ENCODE measurements around the gene XPR1. TPM values are rescaled to one million over a fixed set of nuclear protein-coding genes. Genes with fewer than 3 reads are reported as not detected.

Gene XPR1
- total RNA-seq, 4 donors from 2014 or later = 7.8 to 119 (median 75.3) TPM

DNA sequence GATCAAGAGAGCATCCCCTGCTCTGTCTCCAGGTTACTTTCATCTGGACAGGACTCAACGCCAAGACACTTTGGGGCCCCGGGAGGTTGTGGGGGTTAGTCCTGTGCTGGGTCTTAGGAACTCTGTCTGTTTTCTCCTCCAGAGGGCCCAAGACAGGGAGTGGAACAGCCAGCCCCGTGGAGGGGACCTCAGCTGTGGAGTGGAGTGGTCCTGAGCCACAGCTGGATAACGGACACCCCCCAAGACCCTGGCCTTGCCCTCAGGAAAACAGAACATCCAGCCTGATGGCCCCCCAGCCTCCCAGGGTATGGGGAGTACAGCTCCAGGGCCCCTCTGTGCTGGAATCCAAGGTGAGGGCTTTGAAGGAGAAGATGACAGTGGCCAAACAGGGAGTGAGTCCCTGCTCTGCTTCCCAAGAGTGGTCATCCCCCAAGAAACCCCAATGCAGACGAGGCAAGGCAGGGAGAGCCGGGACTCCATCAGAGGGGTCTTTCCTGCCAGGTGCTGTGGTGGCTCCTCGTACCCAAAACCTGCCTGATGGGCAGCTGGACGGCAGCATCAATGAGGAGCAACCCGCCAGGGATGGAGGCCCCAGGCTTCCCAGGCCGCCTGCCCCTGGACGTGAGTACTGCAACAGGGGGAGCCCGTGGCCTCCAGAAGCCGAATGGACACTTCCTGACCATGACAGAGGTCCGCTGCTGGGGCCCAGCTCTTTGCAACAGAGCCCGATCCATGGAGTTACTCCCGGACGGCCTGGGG, 284.4 kb downstream of the XPR1 start:
- H3K27me3 ChIP-seq = peaks cover 20% of the 10 kb centered on the region
- intact Hi-C loops (cut with DNase I; ENCODE audit: low total_unique reads) = no loop called here
- WGBS, 2 donors (ENCODE audit: low coverage in 1 of 2) = 85% methylated on average over 13 of the region's 17 CpGs; no CpG with 5 or more reads in 1 of the 2 donors
- peaks cover 3 to 15% (median 5%) of the 10 kb centered on the region in 4 donors for H3K4me1 ChIP-seq
- TF ChIP-seq POLR2AphosphoS5 (IDR thresholded peaks at IDR 0.05) (no peak), POLR2A (IDR thresholded peaks at IDR 0.05) (no peak), EP300 (IDR thresholded peaks at IDR 0.05; ENCODE audit: low read depth) (no peak)
- TF ChIP-seq, protein P1, sequence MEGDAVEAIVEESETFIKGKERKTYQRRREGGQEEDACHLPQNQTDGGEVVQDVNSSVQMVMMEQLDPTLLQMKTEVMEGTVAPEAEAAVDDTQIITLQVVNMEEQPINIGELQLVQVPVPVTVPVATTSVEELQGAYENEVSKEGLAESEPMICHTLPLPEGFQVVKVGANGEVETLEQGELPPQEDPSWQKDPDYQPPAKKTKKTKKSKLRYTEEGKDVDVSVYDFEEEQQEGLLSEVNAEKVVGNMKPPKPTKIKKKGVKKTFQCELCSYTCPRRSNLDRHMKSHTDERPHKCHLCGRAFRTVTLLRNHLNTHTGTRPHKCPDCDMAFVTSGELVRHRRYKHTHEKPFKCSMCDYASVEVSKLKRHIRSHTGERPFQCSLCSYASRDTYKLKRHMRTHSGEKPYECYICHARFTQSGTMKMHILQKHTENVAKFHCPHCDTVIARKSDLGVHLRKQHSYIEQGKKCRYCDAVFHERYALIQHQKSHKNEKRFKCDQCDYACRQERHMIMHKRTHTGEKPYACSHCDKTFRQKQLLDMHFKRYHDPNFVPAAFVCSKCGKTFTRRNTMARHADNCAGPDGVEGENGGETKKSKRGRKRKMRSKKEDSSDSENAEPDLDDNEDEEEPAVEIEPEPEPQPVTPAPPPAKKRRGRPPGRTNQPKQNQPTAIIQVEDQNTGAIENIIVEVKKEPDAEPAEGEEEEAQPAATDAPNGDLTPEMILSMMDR (IDR thresholded peaks at IDR 0.05) = no peak
- H3K9me3 ChIP-seq = no peaks in the 10 kb centered on the region
- in situ Hi-C loops (cut with MboI; ENCODE audit: low pct_ligation_motif_present in 1 of 4, low pct_unique_long_range_greater_than_20kb in 1 of 4, low sequenced_read_pairs in 3 of 4) = no loop called here
- no peak overlapping the region for H3K4me3 ChIP-seq
- DNase-seq = no peak
- H3K27ac ChIP-seq = no peak overlapping the region
- no peaks in the 10 kb centered on the region for H3K36me3 ChIP-seq

DNA sequence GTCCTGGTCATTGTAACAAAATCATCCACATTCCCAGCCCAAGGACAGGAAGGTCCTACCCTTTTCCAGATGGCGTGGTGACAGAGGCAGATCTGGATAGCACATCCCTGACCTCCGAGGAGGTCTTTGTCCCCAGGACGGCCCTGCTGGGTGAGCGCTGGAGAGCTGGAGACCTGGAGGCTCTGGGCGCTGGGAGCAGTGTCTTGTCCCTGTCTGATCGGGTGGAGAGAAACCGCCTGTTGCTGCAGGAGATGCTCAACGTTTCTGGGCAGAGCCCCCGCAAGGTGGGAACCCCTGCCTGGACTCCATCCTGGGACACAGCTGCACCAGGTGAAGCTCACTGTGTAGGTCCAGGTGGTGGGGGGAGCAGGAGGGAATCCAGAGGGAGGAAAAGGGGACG, 284.9 kb downstream of the XPR1 start:
- DNase-seq = no peak
- Histone ChIP-seq H3K4me3 (no peak overlapping the region), H3K4me1 (peaks cover under 1 to 10% (median 4%) of the 10 kb centered on the region in 4 donors), H3K9me3 (no peaks in the 10 kb centered on the region), H3K27me3 (peaks cover 20% of the 10 kb centered on the region), H3K36me3 (no peaks in the 10 kb centered on the region), H3K27ac (no peak overlapping the region)
- intact Hi-C loops (cut with DNase I; ENCODE audit: low total_unique reads) = no loop called here
- in situ Hi-C loops (cut with MboI; ENCODE audit: low pct_ligation_motif_present in 1 of 4, low pct_unique_long_range_greater_than_20kb in 1 of 4, low sequenced_read_pairs in 3 of 4) = no loop called here
- 82% methylated on average over 10 of the region's 10 CpGs; no CpG with 5 or more reads in 1 of the 2 donors for WGBS, 2 donors (ENCODE audit: low coverage in 1 of 2)
- TF ChIP-seq, protein P1 (IDR thresholded peaks at IDR 0.05) = no peak
- TF ChIP-seq POLR2AphosphoS5 (IDR thresholded peaks at IDR 0.05) = no peak
- no peak for TF ChIP-seq POLR2A (IDR thresholded peaks at IDR 0.05)
- no peak for TF ChIP-seq EP300 (IDR thresholded peaks at IDR 0.05; ENCODE audit: low read depth)

DNA sequence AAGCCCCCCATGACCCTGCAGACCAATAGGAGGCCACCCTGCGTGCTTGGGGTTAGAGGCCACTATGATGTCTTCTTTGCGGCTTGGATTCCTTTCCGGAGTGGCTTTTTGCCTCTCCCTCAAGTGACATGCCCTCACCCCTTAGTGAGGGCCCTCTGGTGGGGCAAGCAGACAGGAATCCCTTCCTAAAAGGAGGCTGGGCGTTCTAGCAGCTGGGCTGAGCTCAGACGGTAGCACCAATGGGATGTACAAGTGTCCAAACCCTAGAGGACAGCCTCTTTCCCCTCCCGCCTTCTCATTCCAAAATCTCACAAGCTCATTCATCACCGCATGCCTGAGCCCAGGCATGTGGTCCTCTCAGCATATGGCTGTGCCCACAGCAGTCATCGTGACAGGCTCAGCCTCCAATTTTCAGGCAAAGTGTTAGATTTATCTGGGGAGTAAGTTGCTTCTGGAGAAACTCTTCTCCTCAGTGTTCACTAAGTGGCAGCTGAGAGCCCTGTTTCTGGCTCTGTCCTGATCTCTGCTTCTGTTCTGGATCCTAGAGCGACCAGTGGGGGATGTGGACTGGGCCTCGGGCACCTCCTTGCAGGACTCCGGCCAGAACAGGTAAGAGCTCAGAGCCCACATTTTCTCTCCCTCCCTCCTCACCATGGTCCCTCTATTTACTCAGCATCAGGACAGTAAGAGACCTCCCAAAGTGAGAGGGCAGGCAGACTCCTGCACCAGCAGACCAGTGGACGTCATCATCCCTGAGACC, 285.7 kb downstream of the XPR1 start:
- peaks cover 0 to 2% (median 0%) of the 10 kb centered on the region in 4 donors for H3K4me1 ChIP-seq
- WGBS, 2 donors (ENCODE audit: low coverage in 1 of 2) = 80% methylated on average over 12 of the region's 12 CpGs; no CpG with 5 or more reads in 1 of the 2 donors
- no peak overlapping the region for H3K4me3 ChIP-seq
- no peak overlapping the region for H3K27ac ChIP-seq
- H3K9me3 ChIP-seq = no peaks in the 10 kb centered on the region
- intact Hi-C loops (cut with DNase I; ENCODE audit: low total_unique reads) (no loop called here), in situ Hi-C loops (cut with MboI; ENCODE audit: low pct_ligation_motif_present in 1 of 4, low pct_unique_long_range_greater_than_20kb in 1 of 4, low sequenced_read_pairs in 3 of 4) (no loop called here)
- DNase-seq = no peak
- peaks cover 13% of the 10 kb centered on the region for H3K27me3 ChIP-seq
- TF ChIP-seq, protein P1 (IDR thresholded peaks at IDR 0.05) = no peak
- TF ChIP-seq EP300 (IDR thresholded peaks at IDR 0.05; ENCODE audit: low read depth) (no peak), POLR2AphosphoS5 (IDR thresholded peaks at IDR 0.05) (no peak), POLR2A (IDR thresholded peaks at IDR 0.05) (no peak)
- no peaks in the 10 kb centered on the region for H3K36me3 ChIP-seq

DNA sequence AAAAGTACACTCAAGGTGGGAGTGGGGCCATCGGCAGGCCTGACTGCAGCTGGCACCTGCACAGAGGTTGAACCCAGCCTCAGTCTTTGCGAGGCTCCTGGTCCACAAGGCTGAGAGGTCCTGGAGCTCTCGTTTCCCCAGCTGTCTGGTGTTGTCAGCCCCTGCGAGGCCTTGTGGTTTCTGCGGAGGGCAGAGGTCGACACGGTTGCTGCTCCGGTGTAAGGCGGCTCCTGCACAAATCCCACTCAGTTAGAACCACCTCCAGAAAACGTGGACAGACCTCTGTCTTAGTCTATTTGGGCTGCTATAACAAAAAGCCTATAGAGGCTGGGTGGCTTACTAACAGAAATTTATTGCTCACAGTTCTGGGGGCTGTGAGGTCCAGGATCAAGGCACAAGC, 286.7 kb downstream of the XPR1 start:
- Histone ChIP-seq H3K4me3 (no peak overlapping the region), H3K4me1 (no peaks in the 10 kb centered on the region), H3K36me3 (no peaks in the 10 kb centered on the region), H3K9me3 (no peaks in the 10 kb centered on the region), H3K27ac (no peak overlapping the region), H3K27me3 (peaks cover 3% of the 10 kb centered on the region)
- TF ChIP-seq, protein P1 (IDR thresholded peaks at IDR 0.05) = no peak
- no peak for TF ChIP-seq EP300 (IDR thresholded peaks at IDR 0.05; ENCODE audit: low read depth)
- no peak for TF ChIP-seq POLR2A (IDR thresholded peaks at IDR 0.05)
- TF ChIP-seq POLR2AphosphoS5 (IDR thresholded peaks at IDR 0.05) = no peak
- intact Hi-C loops (cut with DNase I; ENCODE audit: low total_unique reads) = no loop called here
- 83% methylated on average over 8 of the region's 10 CpGs; no CpG with 5 or more reads in 1 of the 2 donors for WGBS, 2 donors (ENCODE audit: low coverage in 1 of 2)
- in situ Hi-C loops (cut with MboI; ENCODE audit: low pct_ligation_motif_present in 1 of 4, low pct_unique_long_range_greater_than_20kb in 1 of 4, low sequenced_read_pairs in 3 of 4) = no loop called here
- no peak for DNase-seq

Measured in transverse colon (tissue), 4 donors.